Measurements from ENCODE around the gene EGFL8.

DNA sequence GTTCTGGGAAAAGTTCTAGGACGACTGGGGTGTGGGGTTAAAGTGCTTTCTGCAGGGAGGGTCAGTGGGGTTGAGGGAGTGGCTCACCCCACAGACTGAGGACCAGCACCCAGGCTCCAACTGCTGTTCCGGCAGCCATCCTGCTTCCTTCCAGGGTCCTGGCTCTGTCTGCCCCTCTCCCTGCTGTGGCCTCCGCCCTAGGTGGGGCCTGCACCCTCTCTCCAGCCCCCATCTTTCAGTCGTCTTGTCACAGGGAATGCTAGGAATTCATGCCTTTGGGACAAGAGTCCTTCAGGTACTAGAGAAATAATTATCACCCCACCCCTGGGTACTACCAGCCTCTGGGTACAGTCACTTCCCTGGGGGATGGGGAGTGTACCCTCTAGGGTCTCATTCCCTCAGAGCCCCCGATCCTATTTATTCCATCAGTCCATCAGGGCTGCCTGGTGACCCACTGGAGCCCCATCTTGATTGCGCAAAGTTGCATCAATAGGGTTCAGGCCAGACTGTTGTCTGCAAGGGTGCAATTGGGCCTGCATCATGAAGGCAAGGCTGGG, 19.8 kb downstream of the EGFL8 start, which contains the start of gene AGER:
- no peak for TF ChIP-seq POLR2A (IDR thresholded peaks at IDR 0.05)
- TF ChIP-seq, protein P1, sequence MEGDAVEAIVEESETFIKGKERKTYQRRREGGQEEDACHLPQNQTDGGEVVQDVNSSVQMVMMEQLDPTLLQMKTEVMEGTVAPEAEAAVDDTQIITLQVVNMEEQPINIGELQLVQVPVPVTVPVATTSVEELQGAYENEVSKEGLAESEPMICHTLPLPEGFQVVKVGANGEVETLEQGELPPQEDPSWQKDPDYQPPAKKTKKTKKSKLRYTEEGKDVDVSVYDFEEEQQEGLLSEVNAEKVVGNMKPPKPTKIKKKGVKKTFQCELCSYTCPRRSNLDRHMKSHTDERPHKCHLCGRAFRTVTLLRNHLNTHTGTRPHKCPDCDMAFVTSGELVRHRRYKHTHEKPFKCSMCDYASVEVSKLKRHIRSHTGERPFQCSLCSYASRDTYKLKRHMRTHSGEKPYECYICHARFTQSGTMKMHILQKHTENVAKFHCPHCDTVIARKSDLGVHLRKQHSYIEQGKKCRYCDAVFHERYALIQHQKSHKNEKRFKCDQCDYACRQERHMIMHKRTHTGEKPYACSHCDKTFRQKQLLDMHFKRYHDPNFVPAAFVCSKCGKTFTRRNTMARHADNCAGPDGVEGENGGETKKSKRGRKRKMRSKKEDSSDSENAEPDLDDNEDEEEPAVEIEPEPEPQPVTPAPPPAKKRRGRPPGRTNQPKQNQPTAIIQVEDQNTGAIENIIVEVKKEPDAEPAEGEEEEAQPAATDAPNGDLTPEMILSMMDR (IDR thresholded peaks at IDR 0.05): no peak

Measured in tibial nerve (tissue), 3 donors.